Heart right ventricle (tissue), 16 donors: ENCODE data around the gene TRPT1. TPM values are rescaled to one million over a fixed set of nuclear protein-coding genes. Genes with fewer than 3 reads are reported as not detected.

ENCODE experiments used
- ATAC-seq, 8 donors: fragments of 200-7000 bp; cut with Tn5 transposase; one replicate each; pipeline ENCODE4 v1.9.1; 2020; ENCODE audit warnings: mild to moderate bottlenecking in 8 of 8, moderate library complexity in 8 of 8, moderate number of reproducible peaks in 1 of 8
- DNase-seq, 2 donors: peaks; one replicate each; pipeline ENCODE4 v3.0.0-alpha.2; 2020
- H3K27ac ChIP-seq, 10 donors: fragments of 200-600 bp; sonication (generic) in 2 of 10; one replicate each; pipeline versions ENCODE4 v1.5.0 to v1.8.0; 2020 to 2022; ENCODE audit warnings: mild to moderate bottlenecking in 3 of 10
- H3K27me3 ChIP-seq, 7 donors: fragments of 200-600 bp; one replicate each; pipeline ENCODE4 v1.8.0; 2021 to 2022; ENCODE audit warnings: mild to moderate bottlenecking in 2 of 7
- H3K36me3 ChIP-seq, 9 donors: fragments of 200-600 bp; sonication (generic) in 1 of 9; one replicate each; pipeline versions ENCODE4 v1.5.0 to v1.8.0; 2020 to 2022; ENCODE audit warnings: mild to moderate bottlenecking in 2 of 9
- H3K4me1 ChIP-seq, 9 donors: fragments of 200-600 bp; sonication (generic) in 1 of 9; one replicate each; pipeline versions ENCODE4 v1.5.0 to v1.8.0; 2020 to 2022; ENCODE audit warnings: mild to moderate bottlenecking in 4 of 9
- H3K4me3 ChIP-seq, 10 donors: fragments of 200-600 bp; sonication (generic) in 2 of 10; one replicate each; pipeline versions ENCODE4 v1.5.0 to v1.8.0; 2020 to 2022; ENCODE audit warnings: mild to moderate bottlenecking in 7 of 10, moderate library complexity in 2 of 10
- H3K9me3 ChIP-seq, 11 donors: fragments of 200-600 bp in 10 of 11; sonication (generic) in 2 of 11; one replicate each; pipeline versions ENCODE4 v1.5.0 to v1.8.0; 2013 to 2022; ENCODE audit warnings: mild to moderate bottlenecking in 2 of 11, control low read depth in 1 of 11, moderate library complexity in 1 of 11
- WGBS, 2 donors: extraction: QIAGEN DNeasy Blood & Tissue Kit; methylation state at CpG; one replicate each; pipeline ENCODE4 v1.1.7; 2013; ENCODE audit warnings: inconsistent platforms in 1 of 2; 5-methylcytosine and 5-hydroxymethylcytosine counted together
- intact Hi-C, 10 donors: fragments of 100-400 bp; cut with DNase I; formaldehyde crosslinking; loops; one replicate each; pipeline versions ENCODE4 v1.11.1 to v1.14.2; 2022
- polyA plus RNA-seq, 2 donors: library from polyadenylated mRNA; stranded (reverse); fragments of 200-250 nt; gene quantifications; one replicate each; pipeline ENCODE4 v1.2.3, GENCODE V29; 2013
- total RNA-seq, 10 donors: library from RNA; stranded (reverse); fragmentation: NEBNext Ultra II Directional in 3 of 10; extraction: Animal tissue kit (Norgen Biotek cat#: 25700) in 3 of 10; gene quantifications; one replicate each; pipeline versions ENCODE4 v1.2.1 to v1.2.4, GENCODE V29; 2021 to 2023
- TF ChIP-seq, protein P1 (sequence below), 9 donors: fragments of 200-600 bp; sonication (generic) in 2 of 9; IDR thresholded peaks; one replicate each; pipeline versions ENCODE4 v1.5.0 to v1.8.0; 2021 to 2022; ENCODE audit warnings: antibody characterized with exemption in 9 of 9, mild to moderate bottlenecking in 5 of 9, moderate library complexity in 1 of 9
- donor health status: Arrhythmogenic right ventricular cardiomyopathy.
- donor health status: ischemic (EF 13 %, LVEDD 7.1; RV severe dilation, severe dysfunction).
- donor health status: healthy with polysubstance abuse.
- donor health status: DM: no; HTN: yes; CAD: no.
- donor health status: DM: no; HTN: no; CAD: no.
- donor health status: ischemic (EF 25% LVEDD 6.9; RV normal size, moderate dysfunction).
- donor health status: ischemic (EF 25% LVEDD 5.7; RV mildly dilated, moderate dysfunction).
- donor health status: healthy.
- donor health status: DM: yes; HTN: yes; CAD: no.
- donor health status: Ischemic cardiomyopathy.
- donor health status: ischemic (EF 35%, LVEDD 5.7; RV mildly dilated, moderate dysfunction).
- donor health status: nonischemic (EF 11% LVEDD 7.7; RV severe dilation, severe dysfunction).
- donor health status: DM: yes; HTN: yes; CAD: no.
- donor health status: PGD.
- donor health status: ischemic (EF 29% LVEDD 5.4; RV normal size, mild dysfunction).
- donor health status: nonischemic (EF 23%, LVEDD 6.1; RV moderate dilation, normal function).

The TRPT1 gene
- total and polyA plus RNA-seq, 12 donors = 50.5 to 188 (median 67.1) TPM

DNA sequence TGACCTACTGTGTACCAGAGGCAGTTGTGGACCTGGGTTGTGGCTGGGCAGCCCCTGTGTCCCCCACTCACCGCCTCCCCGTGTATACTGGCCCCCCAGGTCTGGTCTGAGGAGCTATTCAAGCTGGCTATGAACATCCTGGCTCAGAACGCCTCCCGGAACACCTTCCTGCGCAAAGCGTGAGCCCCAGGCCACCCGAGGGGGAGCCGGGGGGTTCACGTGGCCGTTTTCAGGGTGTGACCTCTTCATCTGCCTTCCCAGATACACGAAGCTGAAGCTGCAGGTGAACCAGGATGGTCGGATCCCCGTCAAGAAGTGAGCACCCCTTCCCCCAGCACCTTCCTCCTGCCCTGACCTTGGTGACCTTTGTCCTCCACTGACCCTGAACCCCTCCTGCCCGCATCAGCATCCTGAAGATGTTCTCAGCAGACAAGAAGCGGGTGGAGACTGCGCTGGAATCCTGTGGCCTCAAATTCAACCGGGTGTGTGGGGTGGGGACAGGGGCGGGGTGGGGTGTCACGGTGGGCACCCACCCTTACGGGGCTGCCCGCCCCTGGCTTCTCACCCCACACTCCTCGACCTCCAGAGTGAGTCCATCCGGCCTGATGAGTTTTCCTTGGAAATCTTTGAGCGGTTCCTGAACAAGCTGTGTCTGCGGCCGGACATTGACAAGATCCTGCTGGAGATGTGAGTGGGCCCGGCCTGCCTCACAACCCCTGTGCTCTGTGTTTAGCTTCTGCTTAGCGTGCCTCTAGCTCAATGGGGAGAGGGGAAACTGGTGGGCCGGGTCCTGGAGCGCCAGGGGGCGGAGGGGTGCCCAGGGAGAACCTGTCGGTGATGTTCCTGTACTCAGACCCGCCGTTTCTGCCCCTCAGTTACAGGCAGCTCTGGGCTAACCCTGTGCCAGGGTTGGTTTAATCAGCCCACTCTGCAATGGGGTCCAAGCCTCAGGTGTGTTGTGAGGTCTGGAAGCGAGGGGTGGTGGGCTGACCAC lies 29.4 kb upstream of the TRPT1 start:
- Histone ChIP-seq H3K27ac (no peak overlapping the region), H3K4me1 (peaks cover 0 to 36% (median 30%) of the 10 kb centered on the region in 9 donors), H3K9me3 (no peaks in the 10 kb centered on the region), H3K36me3 (peaks cover 0 to 63% (median 25%) of the 10 kb centered on the region in 9 donors), H3K4me3 (no peak overlapping the region), H3K27me3 (no peaks in the 10 kb centered on the region)
- 88 to 91% methylated on average over 35 of the region's 35 CpGs for WGBS, 2 donors
- ATAC-seq (no peak), DNase-seq (no peak)
- intact Hi-C loops = no loop called here
- TF ChIP-seq, protein P1, sequence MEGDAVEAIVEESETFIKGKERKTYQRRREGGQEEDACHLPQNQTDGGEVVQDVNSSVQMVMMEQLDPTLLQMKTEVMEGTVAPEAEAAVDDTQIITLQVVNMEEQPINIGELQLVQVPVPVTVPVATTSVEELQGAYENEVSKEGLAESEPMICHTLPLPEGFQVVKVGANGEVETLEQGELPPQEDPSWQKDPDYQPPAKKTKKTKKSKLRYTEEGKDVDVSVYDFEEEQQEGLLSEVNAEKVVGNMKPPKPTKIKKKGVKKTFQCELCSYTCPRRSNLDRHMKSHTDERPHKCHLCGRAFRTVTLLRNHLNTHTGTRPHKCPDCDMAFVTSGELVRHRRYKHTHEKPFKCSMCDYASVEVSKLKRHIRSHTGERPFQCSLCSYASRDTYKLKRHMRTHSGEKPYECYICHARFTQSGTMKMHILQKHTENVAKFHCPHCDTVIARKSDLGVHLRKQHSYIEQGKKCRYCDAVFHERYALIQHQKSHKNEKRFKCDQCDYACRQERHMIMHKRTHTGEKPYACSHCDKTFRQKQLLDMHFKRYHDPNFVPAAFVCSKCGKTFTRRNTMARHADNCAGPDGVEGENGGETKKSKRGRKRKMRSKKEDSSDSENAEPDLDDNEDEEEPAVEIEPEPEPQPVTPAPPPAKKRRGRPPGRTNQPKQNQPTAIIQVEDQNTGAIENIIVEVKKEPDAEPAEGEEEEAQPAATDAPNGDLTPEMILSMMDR (IDR thresholded peaks at IDR 0.05) = no peak

DNA sequence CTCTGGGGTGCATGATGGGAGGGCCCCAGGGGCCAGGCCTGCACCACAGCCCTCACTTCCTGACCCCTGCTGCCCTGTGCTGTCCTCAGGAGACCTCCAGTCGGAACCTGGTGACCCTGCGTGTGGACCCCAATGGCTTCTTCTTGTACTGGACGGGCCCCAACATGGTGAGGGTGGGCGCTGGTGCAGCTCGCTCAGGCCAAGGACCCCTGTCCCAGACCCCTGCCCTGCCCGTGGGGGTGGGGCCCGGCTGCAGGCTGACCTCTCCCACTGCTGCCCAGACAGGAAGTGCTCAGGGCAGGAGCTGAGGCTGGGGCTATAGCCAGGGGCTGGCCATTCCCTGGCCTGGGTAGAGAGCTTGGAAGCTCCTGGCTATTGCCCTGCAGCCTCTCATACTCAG lies 28.3 kb upstream of the TRPT1 start:
- H3K9me3 ChIP-seq = no peaks in the 10 kb centered on the region
- TF ChIP-seq, protein P1 (IDR thresholded peaks at IDR 0.05) = no peak
- 87 to 89% methylated on average over 7 of the region's 7 CpGs for WGBS, 2 donors
- intact Hi-C loops = loop anchor here in 1 of 10 donors (5.0 kb wide), 1 partner anchor 48 kb away; the partner anchor contains the start of gene CATSPERZ
- no peak for DNase-seq
- ATAC-seq = no peak
- H3K4me1 ChIP-seq = peaks cover 0 to 39% (median 31%) of the 10 kb centered on the region in 9 donors
- H3K27ac ChIP-seq = no peak overlapping the region
- no peaks in the 10 kb centered on the region for H3K27me3 ChIP-seq
- H3K4me3 ChIP-seq = no peak overlapping the region
- H3K36me3 ChIP-seq = peaks cover 0 to 52% (median 25%) of the 10 kb centered on the region in 9 donors

DNA sequence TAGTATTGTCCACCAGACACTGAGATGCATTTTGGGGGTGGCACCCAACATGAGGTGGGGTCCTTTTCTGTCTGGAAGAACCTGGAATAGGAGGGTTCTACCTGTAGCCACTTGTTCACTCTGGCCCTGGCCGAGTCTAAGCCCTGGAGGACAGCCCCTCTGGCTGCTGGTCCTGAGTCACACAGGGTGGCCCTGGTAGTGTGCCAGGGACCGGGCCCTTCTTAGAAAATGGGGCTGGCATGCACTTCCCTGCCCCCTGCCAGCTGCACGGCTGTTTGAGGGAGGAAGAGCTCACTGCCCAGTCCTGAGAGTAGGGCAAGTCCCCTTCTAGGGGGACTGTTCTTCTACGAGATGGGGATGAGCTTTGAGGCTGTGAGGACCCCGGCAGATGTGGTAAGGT lies 27.5 kb upstream of the TRPT1 start:
- DNase-seq (no peak), ATAC-seq (peak in 3 of 8 donors; percentile 7 to 37 (median 14))
- TF ChIP-seq, protein P1 (IDR thresholded peaks at IDR 0.05) = no peak
- peak overlapping the region in 2 of 10 donors; percentile 5 to 85 for H3K27ac ChIP-seq
- peaks cover 0 to 39% (median 31%) of the 10 kb centered on the region in 9 donors for H3K4me1 ChIP-seq
- 44 to 52% methylated on average over 5 of the region's 5 CpGs for WGBS, 2 donors
- no peaks in the 10 kb centered on the region for H3K27me3 ChIP-seq
- no peaks in the 10 kb centered on the region for H3K9me3 ChIP-seq
- intact Hi-C loops = loop anchor here in 3 of 10 donors (2.0 to 5.0 kb wide), 2 partner anchors 13 to 49 kb away; partner anchors contain the start of gene CATSPERZ (in 1 of the 3)
- peaks cover 0 to 44% (median 21%) of the 10 kb centered on the region in 9 donors for H3K36me3 ChIP-seq
- H3K4me3 ChIP-seq = no peak overlapping the region

DNA sequence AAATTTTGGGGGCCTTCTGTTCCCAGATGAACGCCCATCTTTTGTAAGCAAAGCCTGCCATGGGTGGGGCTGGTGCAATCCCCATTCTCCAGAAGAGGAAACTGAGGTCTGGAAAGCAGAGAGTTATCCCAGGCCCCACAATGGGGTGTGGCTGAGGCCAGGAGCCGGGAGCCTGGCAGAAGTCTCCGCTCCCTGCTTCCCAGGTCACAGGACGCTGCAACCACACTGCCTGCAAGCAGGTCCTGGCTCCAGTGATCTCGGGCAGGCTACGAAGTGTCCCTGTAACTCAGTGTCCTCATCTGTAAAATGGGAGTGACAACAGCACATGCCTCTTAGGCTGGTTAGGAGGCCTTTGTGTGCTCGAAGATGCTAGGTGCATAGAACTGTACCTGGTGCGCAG lies 27.1 kb upstream of the TRPT1 start:
- ATAC-seq = no peak
- Histone ChIP-seq H3K27ac (peak overlapping the region in 4 of 10 donors; percentile 5 to 87 (median 85)), H3K36me3 (peaks cover 0 to 39% (median 17%) of the 10 kb centered on the region in 9 donors), H3K9me3 (no peaks in the 10 kb centered on the region), H3K4me1 (peaks cover 0 to 39% (median 32%) of the 10 kb centered on the region in 9 donors), H3K27me3 (no peaks in the 10 kb centered on the region), H3K4me3 (peak overlapping the region in 7 of 10 donors; percentile 79 to 90 (median 84))
- 78 to 84% methylated on average over 8 of the region's 8 CpGs for WGBS, 2 donors
- intact Hi-C loops = loop anchor here in 3 of 10 donors (2.0 to 5.0 kb wide), 2 partner anchors 14 to 49 kb away; partner anchors contain the start of gene CATSPERZ (in 1 of the 3)
- DNase-seq = no peak
- TF ChIP-seq, protein P1 (IDR thresholded peaks at IDR 0.05) = no peak
